Endothelial cell of umbilical vein (primary cell): ENCODE data around the gene ADGB. TPM values are rescaled to one million over a fixed set of nuclear protein-coding genes. Genes with fewer than 3 reads are reported as not detected.

ENCODE experiments used
- BruUV-seq: library from RNA; stranded (reverse); fragments of 400-500 nt; replicated peaks from 2 replicates; lab custom pipeline; 2021; lab: Mats Ljungman, UMichigan
- CTCF ChIA-PET: fragments of 300-600, 350-600 bp; sonication (Branson Sonifier 250); formaldehyde crosslinking; loops from one replicate; lab custom pipeline; 2021; ENCODE audit warnings: antibody characterized with exemption, inconsistent platforms; lab: Charles Lee
- POLR2A ChIA-PET: fragments of 300-600, 350-600 bp; sonication (Branson Sonifier 250); formaldehyde crosslinking; loops from one replicate; lab custom pipeline; 2021; ENCODE audit warnings: antibody characterized with exemption, inconsistent platforms; lab: Charles Lee
- DNase-seq: peaks from one replicate; pipeline ENCODE4 v3.0.0-alpha.2; 2011; ENCODE audit warnings: low read depth, low spot score
- FAIRE-seq: peaks from 2 replicates; lab custom pipeline; 2011; peaks lifted over from hg19 to GRCh38; lab: Jason Lieb, UNC
- H2AFZ ChIP-seq: 2 replicates; pipeline ENCODE4 v1.6.0; 2012; ENCODE audit warnings: low read depth, low read length, control low read depth, inconsistent platforms
- H3K27ac ChIP-seq: 2 replicates; pipeline ENCODE4 v1.5.1; 2011; ENCODE audit warnings: low read depth, mild to moderate bottlenecking, control low read depth, low read length, moderate library complexity; ENCODE audit not compliant: insufficient read depth
- H3K27me3 ChIP-seq, 2 experiments: 2 replicates each; pipeline versions ENCODE4 v1.6.0 to v1.6.1; 2011; ENCODE audit warnings: low read length in 2 of 2, mixed read lengths in 1 of 2; ENCODE audit not compliant: control insufficient read depth in 2 of 2, insufficient read depth in 2 of 2
- H3K36me3 ChIP-seq, 2 experiments: 2 replicates in 1 of 2; 3 replicates in 1 of 2; pipeline ENCODE4 v1.5.1; 2011; ENCODE audit warnings: low read length in 2 of 2, mild to moderate bottlenecking in 1 of 2, moderate library complexity in 1 of 2; ENCODE audit not compliant: control insufficient read depth in 2 of 2, insufficient read depth in 2 of 2; ENCODE audit errors: extremely low read depth in 1 of 2
- H3K4me1 ChIP-seq: 3 replicates; pipeline ENCODE4 v1.5.1; 2011; ENCODE audit warnings: mild to moderate bottlenecking, low read length; ENCODE audit not compliant: control insufficient read depth, insufficient read depth; ENCODE audit errors: extremely low read depth
- H3K4me2 ChIP-seq: 2 replicates; pipeline ENCODE4 v1.6.1; 2011; ENCODE audit warnings: low read length, control low read depth, mixed read lengths; ENCODE audit not compliant: insufficient read depth
- H3K4me3 ChIP-seq, 3 experiments: fragments of 200-600 bp in 1 of 3; sonication (generic), shearing (Covaris generic) in 1 of 3; replicated peaks in 1 of 3; 2 replicates each; pipeline ENCODE4 v1.5.1; 2011 to 2016; ENCODE audit warnings: control low read depth in 3 of 3, low read length in 3 of 3, mild to moderate bottlenecking in 2 of 3, inconsistent platforms in 1 of 3, low read depth in 1 of 3, moderate library complexity in 1 of 3; ENCODE audit not compliant: insufficient read depth in 1 of 3
- H3K79me2 ChIP-seq: 2 replicates; pipeline ENCODE4 v1.6.0; 2012; ENCODE audit warnings: low read length, inconsistent platforms; ENCODE audit not compliant: control insufficient read depth, insufficient read depth
- H3K9ac ChIP-seq: replicated peaks from 2 replicates; pipeline ENCODE3; 2011; ENCODE audit warnings: low read length, control low read depth; ENCODE audit not compliant: insufficient read depth; ENCODE audit errors: extremely low read depth
- H3K9me1 ChIP-seq: replicated peaks from 3 replicates; pipeline ENCODE4 v1.6.0; 2011; ENCODE audit warnings: mild to moderate bottlenecking, low read length; ENCODE audit not compliant: control insufficient read depth, insufficient read depth; ENCODE audit errors: extremely low read depth
- H3K9me3 ChIP-seq: replicated peaks from 2 replicates; pipeline ENCODE4 v1.5.1; 2012; ENCODE audit warnings: low read length, inconsistent platforms; ENCODE audit not compliant: control insufficient read depth, insufficient read depth
- H4K20me1 ChIP-seq: replicated peaks from 2 replicates; pipeline ENCODE3; 2011; ENCODE audit warnings: mild to moderate bottlenecking, low read length; ENCODE audit not compliant: control insufficient read depth, insufficient read depth; ENCODE audit errors: extremely low read depth
- EZH2 ChIP-seq: IDR thresholded peaks from 2 replicates; pipeline ENCODE4 v1.6.1; 2012; ENCODE audit warnings: borderline replicate concordance, low read depth, mild to moderate bottlenecking, moderate library complexity, low read length, inconsistent platforms; ENCODE audit not compliant: severe bottlenecking
- JUN ChIP-seq: IDR thresholded peaks from 2 replicates; pipeline ENCODE4 v1.6.1; 2011; ENCODE audit warnings: borderline replicate concordance, low read depth; ENCODE audit not compliant: insufficient read length, insufficient read depth
- MYC ChIP-seq: IDR thresholded peaks from one replicate; pipeline ENCODE4 v1.6.1; 2011; ENCODE audit warnings: mild to moderate bottlenecking, low read depth, low read length
- POLR2A ChIP-seq: IDR thresholded peaks from 2 replicates; pipeline ENCODE4 v1.6.1; 2012; ENCODE audit warnings: low read depth, mild to moderate bottlenecking, control low read depth, low read length
- POLR2AphosphoS5 ChIP-seq: IDR thresholded peaks from 2 replicates; pipeline ENCODE4 v1.6.1; 2012; ENCODE audit warnings: low read depth, mild to moderate bottlenecking, control low read depth, low read length, moderate library complexity; ENCODE audit not compliant: insufficient read depth
- dilution Hi-C: fragments of 300-500 bp; cut with MboI; formaldehyde crosslinking; loops from one replicate; pipeline ENCODE4 v1.15.0; 2019; ENCODE audit warnings: low sequenced_read_pairs; ENCODE audit not compliant: extremely low pct_ligation_motif_present
- intact Hi-C: fragments of 100-400 bp; cut with micrococcal nuclease; formaldehyde crosslinking; loops from one replicate; pipeline ENCODE4 v1.10.0; 2022
- polyA plus RNA-seq, 4 experiments: library from polyadenylated mRNA; depleted of rRNA in 3 of 4; stranded (reverse) in 3 of 4; unstranded in 1 of 4; fragments of >200 nt; gene quantifications; 2 replicates each; pipeline versions ENCODE4 v1.2.1 to v1.2.3, GENCODE V29; 2011 to 2012; ENCODE audit warnings: missing spikeins in 1 of 4
- total RNA-seq: library from RNA; stranded (reverse); gene quantifications from 2 replicates; pipeline ENCODE4 v1.2.3, GENCODE V29; 2021
- TF ChIP-seq, protein P1 (sequence below), 2 donors: IDR thresholded peaks; 1 replicate in 1 of 2; 2 replicates in 1 of 2; pipeline ENCODE4 v1.5.1; 2011; ENCODE audit warnings: low read length in 2 of 2, mild to moderate bottlenecking in 2 of 2, moderate library complexity in 2 of 2, control low read depth in 1 of 2, inconsistent platforms in 1 of 2, low read depth in 1 of 2; ENCODE audit not compliant: insufficient read depth in 1 of 2; ENCODE audit errors: extremely low read depth in 1 of 2
- TF ChIP-seq, protein P2 (sequence below): IDR thresholded peaks from 2 replicates; pipeline ENCODE4 v1.6.1; 2011; ENCODE audit not compliant: insufficient read depth, insufficient read length

The ADGB gene
- total and polyA plus RNA-seq, 2 donors (not counting 3 experiments of a cell fraction or from before 2014, with no cell fraction given): not detected

- no TSS peak for BruUV-seq
- Histone ChIP-seq H3K9ac (no peak overlapping the region), H2AFZ (no peak overlapping the region), H3K9me3 (no peaks in the 10 kb centered on the region), H3K4me2 (no peak overlapping the region), H3K79me2 (no peaks in the 10 kb centered on the region), H3K9me1 (no peaks in the 10 kb centered on the region), H3K27me3 (peaks cover 2 to 3% of the 10 kb centered on the region in 2 experiments), H3K36me3 (no peaks in the 10 kb centered on the region), H4K20me1 (no peaks in the 10 kb centered on the region), H3K4me1 (no peaks in the 10 kb centered on the region), H3K4me3 (no peak overlapping the region), H3K27ac (no peak overlapping the region)
- no peak for DNase-seq
- TF ChIP-seq, protein P1, sequence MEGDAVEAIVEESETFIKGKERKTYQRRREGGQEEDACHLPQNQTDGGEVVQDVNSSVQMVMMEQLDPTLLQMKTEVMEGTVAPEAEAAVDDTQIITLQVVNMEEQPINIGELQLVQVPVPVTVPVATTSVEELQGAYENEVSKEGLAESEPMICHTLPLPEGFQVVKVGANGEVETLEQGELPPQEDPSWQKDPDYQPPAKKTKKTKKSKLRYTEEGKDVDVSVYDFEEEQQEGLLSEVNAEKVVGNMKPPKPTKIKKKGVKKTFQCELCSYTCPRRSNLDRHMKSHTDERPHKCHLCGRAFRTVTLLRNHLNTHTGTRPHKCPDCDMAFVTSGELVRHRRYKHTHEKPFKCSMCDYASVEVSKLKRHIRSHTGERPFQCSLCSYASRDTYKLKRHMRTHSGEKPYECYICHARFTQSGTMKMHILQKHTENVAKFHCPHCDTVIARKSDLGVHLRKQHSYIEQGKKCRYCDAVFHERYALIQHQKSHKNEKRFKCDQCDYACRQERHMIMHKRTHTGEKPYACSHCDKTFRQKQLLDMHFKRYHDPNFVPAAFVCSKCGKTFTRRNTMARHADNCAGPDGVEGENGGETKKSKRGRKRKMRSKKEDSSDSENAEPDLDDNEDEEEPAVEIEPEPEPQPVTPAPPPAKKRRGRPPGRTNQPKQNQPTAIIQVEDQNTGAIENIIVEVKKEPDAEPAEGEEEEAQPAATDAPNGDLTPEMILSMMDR (IDR thresholded peaks at IDR 0.05; ENCODE audit: extremely low read depth in 1 of 2, insufficient read depth in 1 of 2, low read depth in 1 of 2, low read length in 2 of 2): no peak
- TF ChIP-seq MYC: no peak
- intact Hi-C loops (no loop called here), dilution Hi-C loops (no loop called here)
- CTCF ChIA-PET: no interaction called here
- POLR2A ChIA-PET: no interaction called here
- FAIRE-seq: peak; percentile 43
Observed at GRCh38 chr6:146601352-146601751, 2.6 kb downstream of the ADGB start.

DNA sequence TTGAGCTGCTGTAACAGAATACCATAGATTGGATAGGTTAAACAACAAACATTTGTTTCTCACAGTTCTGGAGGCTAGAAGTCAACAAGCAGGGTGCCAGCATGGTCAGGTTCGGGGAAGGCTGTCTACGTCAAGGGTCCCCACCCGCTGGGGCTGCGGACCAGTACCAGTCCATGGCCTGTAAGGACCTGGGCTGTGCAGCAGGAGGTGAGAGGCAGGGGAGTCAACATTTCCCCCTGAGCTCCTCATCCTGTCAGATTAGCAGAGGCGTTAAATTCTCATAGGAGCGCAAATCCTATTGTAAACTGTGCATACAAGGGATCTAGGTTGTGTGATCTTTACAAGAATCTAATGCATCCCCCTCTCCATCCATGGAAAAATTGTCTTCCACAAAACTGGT is 3.8 kb downstream of the ADGB start:
- intact Hi-C loops: no loop called here
- BruUV-seq: no TSS peak
- CTCF ChIA-PET: no interaction called here

More for the DNA sequence above, 3.8 kb downstream of the ADGB start:
- TF ChIP-seq, protein P1 (IDR thresholded peaks at IDR 0.05; ENCODE audit: extremely low read depth in 1 of 2, insufficient read depth in 1 of 2, low read depth in 1 of 2, low read length in 2 of 2): no peak
- TF ChIP-seq, protein P2, sequence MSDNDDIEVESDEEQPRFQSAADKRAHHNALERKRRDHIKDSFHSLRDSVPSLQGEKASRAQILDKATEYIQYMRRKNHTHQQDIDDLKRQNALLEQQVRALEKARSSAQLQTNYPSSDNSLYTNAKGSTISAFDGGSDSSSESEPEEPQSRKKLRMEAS: no peak
- TF ChIP-seq POLR2A: no peak
- no peak for TF ChIP-seq POLR2AphosphoS5
- TF ChIP-seq EZH2: no peak
- no peak for TF ChIP-seq JUN
- POLR2A ChIA-PET: no interaction called here
- Histone ChIP-seq H3K9ac (no peak overlapping the region), H3K27ac (no peak overlapping the region), H3K4me2 (no peak overlapping the region), H3K4me3 (no peak overlapping the region), H4K20me1 (no peaks in the 10 kb centered on the region), H2AFZ (no peak overlapping the region), H3K9me3 (no peaks in the 10 kb centered on the region), H3K4me1 (no peaks in the 10 kb centered on the region), H3K27me3 (peaks cover under 1 to 3% of the 10 kb centered on the region in 2 experiments), H3K79me2 (no peaks in the 10 kb centered on the region), H3K9me1 (no peaks in the 10 kb centered on the region), H3K36me3 (no peaks in the 10 kb centered on the region)
- DNase-seq: no peak
- FAIRE-seq: no peak
- dilution Hi-C loops: no loop called here
